Measurements from ENCODE around the gene PIK3R1.
A peak's percentile ranks its signal among the peaks of the same experiment; 100 is the strongest.

The PIK3R1 gene

GRCh38 chr5:68215208-68215897, at the start of gene PIK3R1:
Gene PIK3R1, plus strand, starts transcription at chr5:68215756. Its CDS starts 10,920 bp downstream, at chr5:68226676.
- DNase-seq (ENCODE audit: low spot score): peak; percentile 78

GRCh38 chr5:68167195-68167651, 48.3 kb upstream of the PIK3R1 start:
- DNase-seq (ENCODE audit: low spot score): no peak

GRCh38 chr5:68169903-68170302, 45.7 kb upstream of the PIK3R1 start:
- no peak for DNase-seq (ENCODE audit: low spot score)

- no peak for DNase-seq (ENCODE audit: low spot score)
Measured at GRCh38 chr5:68170826-68171558, 44.6 kb upstream of the PIK3R1 start.

GRCh38 chr5:68172314-68172713, 43.2 kb upstream of the PIK3R1 start:
- DNase-seq (ENCODE audit: low spot score): no peak

- DNase-seq (ENCODE audit: low spot score): no peak
Measured at GRCh38 chr5:68173007-68173406, 42.5 kb upstream of the PIK3R1 start.

- DNase-seq (ENCODE audit: low spot score): no peak
Measured at GRCh38 chr5:68176253-68176652, 39.3 kb upstream of the PIK3R1 start.

- DNase-seq (ENCODE audit: low spot score): no peak
Measured at GRCh38 chr5:68176802-68177479, 38.6 kb upstream of the PIK3R1 start.

- no peak for DNase-seq (ENCODE audit: low spot score)
Measured at GRCh38 chr5:68177676-68178075, 37.9 kb upstream of the PIK3R1 start.

GRCh38 chr5:68178579-68178978, 37.0 kb upstream of the PIK3R1 start:
- DNase-seq (ENCODE audit: low spot score): no peak

- DNase-seq (ENCODE audit: low spot score): no peak
Measured at GRCh38 chr5:68180121-68181038, 35.2 kb upstream of the PIK3R1 start.

GRCh38 chr5:68181039-68181599, 34.4 kb upstream of the PIK3R1 start:
- no peak for DNase-seq (ENCODE audit: low spot score)

GRCh38 chr5:68182094-68182493, 33.5 kb upstream of the PIK3R1 start:
- no peak for DNase-seq (ENCODE audit: low spot score)

- no peak for DNase-seq (ENCODE audit: low spot score)
Measured at GRCh38 chr5:68182534-68182933, 33.0 kb upstream of the PIK3R1 start.

GRCh38 chr5:68187268-68188055, 28.1 kb upstream of the PIK3R1 start:
- no peak for DNase-seq (ENCODE audit: low spot score)

- no peak for DNase-seq (ENCODE audit: low spot score)
Measured at GRCh38 chr5:68189171-68189570, 26.4 kb upstream of the PIK3R1 start.

- no peak for DNase-seq (ENCODE audit: low spot score)
Measured at GRCh38 chr5:68189613-68190012, 25.9 kb upstream of the PIK3R1 start.

- no peak for DNase-seq (ENCODE audit: low spot score)
Measured at GRCh38 chr5:68190619-68191018, 24.9 kb upstream of the PIK3R1 start.

GRCh38 chr5:68191083-68191791, 24.3 kb upstream of the PIK3R1 start:
- no peak for DNase-seq (ENCODE audit: low spot score)

GRCh38 chr5:68192679-68193060, 22.9 kb upstream of the PIK3R1 start:
- DNase-seq (ENCODE audit: low spot score): no peak

Measured in HuH-7.5 (cell line).